Glomerular endothelial cell (primary cell): ENCODE data around the gene INAFM2. TPM values are rescaled to one million over a fixed set of nuclear protein-coding genes. Genes with fewer than 3 reads are reported as not detected.

Experiments used
- DNase-seq: peaks from one replicate; pipeline ENCODE4 v3.0.0-alpha.2; 2011; ENCODE audit warnings: low read depth, low spot score; ENCODE audit errors: extremely low read depth
- total RNA-seq: library from RNA; depleted of rRNA; stranded (reverse); fragments of >200 nt; gene quantifications from 2 replicates; pipeline ENCODE4 v1.2.3, GENCODE V29; 2015

The INAFM2 gene
- total RNA-seq, 1 donor from 2014 or later, result 20.7 TPM

- DNase-seq, result no peak
These were observed 34.4 kb downstream of the INAFM2 start, which contains the start of gene DISP2 for GRCh38 chr15:40357723-40358470. Gene DISP2, plus strand, starts transcription at chr15:40358219. Its CDS starts 103 bp downstream, at chr15:40358322.

- no peak for DNase-seq
These were observed 35.2 kb downstream of the INAFM2 start for GRCh38 chr15:40358471-40359353.

- DNase-seq, result no peak
These were observed 36.5 kb downstream of the INAFM2 start for GRCh38 chr15:40360015-40360414.

- DNase-seq, result no peak
These were observed 38.1 kb downstream of the INAFM2 start for GRCh38 chr15:40361640-40362039.

GRCh38 chr15:40363611-40364010, 40.1 kb downstream of the INAFM2 start:
- no peak for DNase-seq

GRCh38 chr15:40364251-40364650, 40.8 kb downstream of the INAFM2 start:
- DNase-seq, result no peak

GRCh38 chr15:40365016-40365415, 41.5 kb downstream of the INAFM2 start:
- DNase-seq, result no peak

GRCh38 chr15:40365624-40366456, 42.3 kb downstream of the INAFM2 start:
- no peak for DNase-seq

GRCh38 chr15:40366457-40367370, 43.2 kb downstream of the INAFM2 start:
- no peak for DNase-seq

- DNase-seq, result no peak
These were observed 43.8 kb downstream of the INAFM2 start for GRCh38 chr15:40367371-40367685.

- no peak for DNase-seq
These were observed 44.5 kb downstream of the INAFM2 start for GRCh38 chr15:40367686-40368611.

- no peak for DNase-seq
These were observed 45.4 kb downstream of the INAFM2 start for GRCh38 chr15:40368719-40369473.

GRCh38 chr15:40369474-40369869, 46.0 kb downstream of the INAFM2 start:
- no peak for DNase-seq

- DNase-seq, result no peak
These were observed 46.5 kb downstream of the INAFM2 start for GRCh38 chr15:40369971-40370370.

- DNase-seq, result no peak
These were observed 49.5 kb downstream of the INAFM2 start for GRCh38 chr15:40372981-40373380.
